Liver (tissue), 9 donors: ENCODE results near the gene WBP1. TPM values are rescaled to one million over a fixed set of nuclear protein-coding genes. Genes with fewer than 3 reads are reported as not detected.

ENCODE experiments used
- DNase-seq: peaks from one replicate; pipeline ENCODE4 v3.0.0-alpha.2; 2017; ENCODE audit warnings: low spot score
- H3K27ac ChIP-seq, 2 donors: one replicate each; pipeline ENCODE4 v1.7.0; 2013; ENCODE audit warnings: inconsistent platforms in 2 of 2, low read length in 2 of 2, control low read depth in 1 of 2, low read depth in 1 of 2, mild to moderate bottlenecking in 1 of 2
- H3K27me3 ChIP-seq, 4 donors: one replicate each; pipeline versions ENCODE4 v1.6.1 to v1.7.0; 2013; ENCODE audit warnings: low read length in 3 of 4, inconsistent platforms in 1 of 4, mild to moderate bottlenecking in 1 of 4, moderate library complexity in 1 of 4; ENCODE audit not compliant: control insufficient read depth in 4 of 4, insufficient read depth in 4 of 4
- H3K36me3 ChIP-seq, 4 donors: one replicate each; pipeline versions ENCODE4 v1.6.1 to v1.7.0; 2013; ENCODE audit warnings: low read length in 3 of 4, mild to moderate bottlenecking in 3 of 4, low read depth in 1 of 4, moderate library complexity in 1 of 4; ENCODE audit not compliant: control insufficient read depth in 4 of 4, insufficient read depth in 3 of 4
- H3K4me1 ChIP-seq, 4 donors: one replicate each; pipeline versions ENCODE4 v1.6.1 to v1.7.0; 2013; ENCODE audit warnings: low read length in 3 of 4, mild to moderate bottlenecking in 3 of 4, moderate library complexity in 1 of 4; ENCODE audit not compliant: control insufficient read depth in 4 of 4, insufficient read depth in 4 of 4
- H3K4me3 ChIP-seq, 3 donors: one replicate each; pipeline versions ENCODE4 v1.6.1 to v1.7.0; 2013; ENCODE audit warnings: low read length in 3 of 3, control low read depth in 1 of 3, low read depth in 1 of 3, mild to moderate bottlenecking in 1 of 3
- H3K9ac ChIP-seq, 2 donors: one replicate each; pipeline ENCODE4 v1.7.0; 2013; ENCODE audit warnings: low read length in 2 of 2, mild to moderate bottlenecking in 2 of 2, moderate library complexity in 2 of 2, control low read depth in 1 of 2, low read depth in 1 of 2
- H3K9me3 ChIP-seq, 4 donors: one replicate each; pipeline versions ENCODE4 v1.6.1 to v1.7.0; 2013; ENCODE audit warnings: low read length in 3 of 4; ENCODE audit not compliant: control insufficient read depth in 4 of 4
- EGR1 ChIP-seq, 2 donors: IDR thresholded peaks; 2 replicates each; pipeline ENCODE4 v1.6.1; 2016 to 2018; ENCODE audit warnings: antibody characterized with exemption in 2 of 2, low read depth in 2 of 2
- FOXA1 ChIP-seq: IDR thresholded peaks from 2 replicates; pipeline ENCODE4 v1.6.1; 2016; ENCODE audit warnings: antibody characterized with exemption
- GABPA ChIP-seq, 2 donors: IDR thresholded peaks in 1 of 2; conservative IDR thresholded peaks in 1 of 2; 2 replicates each; pipeline ENCODE4 v1.6.1; 2016; ENCODE audit warnings: antibody characterized with exemption in 2 of 2, mild to moderate bottlenecking in 1 of 2, moderate library complexity in 1 of 2
- HNF4A ChIP-seq, 2 donors: conservative IDR thresholded peaks; 2 replicates each; pipeline ENCODE4 v1.6.1; 2016; ENCODE audit warnings: antibody characterized with exemption in 2 of 2, mild to moderate bottlenecking in 2 of 2
- HNF4G ChIP-seq: IDR thresholded peaks from 2 replicates; pipeline ENCODE4 v1.6.1; 2016; ENCODE audit warnings: antibody characterized with exemption
- JUND ChIP-seq, 2 donors: IDR thresholded peaks; 2 replicates each; pipeline ENCODE4 v1.6.1; 2016; ENCODE audit warnings: antibody characterized with exemption in 2 of 2
- NR2F2 ChIP-seq: IDR thresholded peaks from 2 replicates; pipeline ENCODE4 v1.6.1; 2016; ENCODE audit warnings: antibody characterized with exemption
- RAD21 ChIP-seq, 2 donors: IDR thresholded peaks; 2 replicates each; pipeline ENCODE4 v1.6.1; 2016; ENCODE audit warnings: antibody characterized with exemption in 2 of 2, mild to moderate bottlenecking in 2 of 2
- RXRA ChIP-seq, 2 donors: IDR thresholded peaks; 2 replicates each; pipeline ENCODE4 v1.6.1; 2017 to 2018; ENCODE audit warnings: antibody characterized with exemption in 2 of 2, mild to moderate bottlenecking in 1 of 2
- SP1 ChIP-seq: IDR thresholded peaks from 2 replicates; pipeline ENCODE4 v1.6.1; 2018; ENCODE audit warnings: antibody characterized with exemption, mild to moderate bottlenecking
- TAF1 ChIP-seq: conservative IDR thresholded peaks from 2 replicates; pipeline ENCODE4 v1.6.1; 2016; ENCODE audit warnings: antibody characterized with exemption, mild to moderate bottlenecking
- YY1 ChIP-seq: IDR thresholded peaks from 2 replicates; pipeline ENCODE4 v1.6.1; 2016; ENCODE audit warnings: antibody characterized with exemption, mild to moderate bottlenecking
- WGBS: extraction: QIAGEN DNeasy Blood & Tissue Kit; methylation state at CpG from one replicate; pipeline ENCODE4 v1.1.7; 2013; 5-methylcytosine and 5-hydroxymethylcytosine counted together
- polyA plus RNA-seq, 2 donors: library from polyadenylated mRNA; stranded (reverse) in 1 of 2; unstranded in 1 of 2; fragments of 200-250 nt in 1 of 2; fragments of >200 nt in 1 of 2; fragmentation: Nextera tagmentation in 1 of 2; extraction: Ambion mirVana in 1 of 2; gene quantifications; one replicate each; pipeline versions ENCODE4 v1.2.1 to v1.2.3, GENCODE V29; 2013 to 2015
- total RNA-seq, 2 donors: library from RNA; depleted of rRNA; stranded (reverse); fragments of >200 nt; gene quantifications; one replicate each; pipeline ENCODE4 v1.2.3, GENCODE V29; 2014
- TF ChIP-seq, protein P1 (sequence below): IDR thresholded peaks from 2 replicates; pipeline ENCODE4 v1.6.1; 2016; ENCODE audit warnings: antibody characterized with exemption
- TF ChIP-seq, protein P2 (sequence below): fragments of 150-350 bp; IDR thresholded peaks from 2 replicates; pipeline ENCODE4 v1.5.1; 2017; ENCODE audit warnings: improper control_type of control experiment, low read depth, low read length; ENCODE audit not compliant: missing input control
- donor health status: healthy.
- donor health status: healthy.
- donor health status: healthy.
- donor health status: healthy.
- donor health status: healthy.

Gene WBP1
- total and polyA plus RNA-seq, 4 donors: 19.2 to 45.0 (median 24.9) TPM

DNA sequence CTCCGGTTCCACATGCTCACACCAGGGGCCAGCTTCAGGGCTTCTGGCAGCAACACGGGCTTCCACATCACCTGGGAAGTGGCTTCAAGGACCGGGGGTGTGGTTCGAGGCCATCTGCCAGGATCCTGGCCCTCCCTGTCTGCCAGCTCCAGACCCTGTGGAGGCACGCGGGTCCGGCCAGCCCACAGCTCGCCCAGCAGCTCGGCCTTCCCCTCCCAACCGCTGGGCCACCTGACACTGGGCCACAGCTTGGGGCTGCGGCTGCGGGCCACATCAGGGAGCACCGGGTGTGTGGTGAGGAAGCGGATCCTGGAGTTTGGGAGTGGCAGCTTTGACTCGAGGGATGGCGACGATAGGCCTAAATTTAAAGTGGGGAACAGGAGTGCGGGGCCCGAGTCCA lies 43.8 kb upstream of the WBP1 start (continued):
- TF ChIP-seq GABPA (IDR thresholded peaks at IDR 0.05 in 1 of 2, conservative IDR thresholded peaks at IDR 0.05 in 1 of 2) (no peak), SP1 (no peak)
- TF ChIP-seq, protein P1, sequence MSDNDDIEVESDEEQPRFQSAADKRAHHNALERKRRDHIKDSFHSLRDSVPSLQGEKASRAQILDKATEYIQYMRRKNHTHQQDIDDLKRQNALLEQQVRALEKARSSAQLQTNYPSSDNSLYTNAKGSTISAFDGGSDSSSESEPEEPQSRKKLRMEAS: no peak

DNA sequence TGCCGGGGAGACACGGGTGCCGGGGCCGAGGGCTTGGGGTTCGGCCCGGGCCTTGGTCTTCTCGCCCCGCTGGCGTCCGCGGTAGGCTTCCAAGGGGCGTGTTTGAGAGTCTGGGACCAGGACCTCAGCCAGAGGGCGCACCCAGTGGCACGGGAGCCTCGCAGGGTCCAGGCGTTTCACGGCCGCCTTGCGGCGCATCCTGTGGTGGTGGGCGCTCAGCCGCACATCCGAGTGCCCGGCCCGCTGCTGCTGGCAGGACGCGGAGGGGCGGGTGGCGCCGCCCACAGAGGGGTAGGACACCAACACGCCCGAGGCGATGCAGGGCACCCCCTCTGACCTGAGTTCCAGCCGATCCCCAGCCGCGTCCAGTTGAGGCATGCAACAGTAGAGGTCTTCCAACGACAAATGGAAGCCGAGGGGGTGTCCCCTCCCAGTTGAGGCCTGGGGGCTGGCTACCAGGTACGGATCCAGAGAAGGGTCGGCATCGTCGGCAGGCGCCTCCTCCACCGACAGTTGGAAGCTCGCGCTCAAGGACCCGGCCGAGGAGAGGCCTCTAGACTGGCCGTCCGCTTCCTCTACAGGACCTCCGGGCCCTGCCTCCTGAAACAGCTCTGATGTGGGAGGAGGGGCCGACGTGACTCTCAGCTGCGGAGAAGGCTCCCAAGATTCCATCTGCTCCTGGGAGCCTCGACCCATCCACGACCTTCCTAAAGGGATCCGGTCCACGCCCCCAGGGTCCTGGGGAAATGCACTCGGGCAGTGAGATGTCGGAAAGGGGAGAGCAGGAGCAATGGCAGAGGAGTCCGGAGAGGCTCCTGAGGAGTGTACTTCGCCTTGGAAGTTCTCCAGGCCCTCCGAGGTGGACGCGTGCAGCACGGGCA lies 43.1 kb upstream of the WBP1 start:
- Histone ChIP-seq H3K27ac (no peak overlapping the region), H3K4me3 (peak overlapping the region in 2 of 3 donors; percentile 39 to 45), H3K36me3 (no peaks in the 10 kb centered on the region), H3K27me3 (peaks cover 0 to 7% (median 0%) of the 10 kb centered on the region in 4 donors), H3K9me3 (no peaks in the 10 kb centered on the region), H3K4me1 (peaks cover 0 to 13% (median 11%) of the 10 kb centered on the region in 4 donors), H3K9ac (no peak overlapping the region)
- 16% methylated on average over 66 of the region's 66 CpGs for WGBS
- TF ChIP-seq FOXA1 (no peak), RAD21 (IDR thresholded peaks at IDR 0.05) (peak in 1 of 2 donors; percentile 31), JUND (IDR thresholded peaks at IDR 0.05) (no peak), EGR1 (IDR thresholded peaks at IDR 0.05; ENCODE audit: low read depth in 2 of 2) (no peak), HNF4A (conservative IDR thresholded peaks at IDR 0.05) (no peak), YY1 (no peak), TAF1 (no peak), NR2F2 (no peak), HNF4G (no peak)
- TF ChIP-seq, protein P2, sequence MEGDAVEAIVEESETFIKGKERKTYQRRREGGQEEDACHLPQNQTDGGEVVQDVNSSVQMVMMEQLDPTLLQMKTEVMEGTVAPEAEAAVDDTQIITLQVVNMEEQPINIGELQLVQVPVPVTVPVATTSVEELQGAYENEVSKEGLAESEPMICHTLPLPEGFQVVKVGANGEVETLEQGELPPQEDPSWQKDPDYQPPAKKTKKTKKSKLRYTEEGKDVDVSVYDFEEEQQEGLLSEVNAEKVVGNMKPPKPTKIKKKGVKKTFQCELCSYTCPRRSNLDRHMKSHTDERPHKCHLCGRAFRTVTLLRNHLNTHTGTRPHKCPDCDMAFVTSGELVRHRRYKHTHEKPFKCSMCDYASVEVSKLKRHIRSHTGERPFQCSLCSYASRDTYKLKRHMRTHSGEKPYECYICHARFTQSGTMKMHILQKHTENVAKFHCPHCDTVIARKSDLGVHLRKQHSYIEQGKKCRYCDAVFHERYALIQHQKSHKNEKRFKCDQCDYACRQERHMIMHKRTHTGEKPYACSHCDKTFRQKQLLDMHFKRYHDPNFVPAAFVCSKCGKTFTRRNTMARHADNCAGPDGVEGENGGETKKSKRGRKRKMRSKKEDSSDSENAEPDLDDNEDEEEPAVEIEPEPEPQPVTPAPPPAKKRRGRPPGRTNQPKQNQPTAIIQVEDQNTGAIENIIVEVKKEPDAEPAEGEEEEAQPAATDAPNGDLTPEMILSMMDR: peak; percentile 15
- DNase-seq: no peak

DNA sequence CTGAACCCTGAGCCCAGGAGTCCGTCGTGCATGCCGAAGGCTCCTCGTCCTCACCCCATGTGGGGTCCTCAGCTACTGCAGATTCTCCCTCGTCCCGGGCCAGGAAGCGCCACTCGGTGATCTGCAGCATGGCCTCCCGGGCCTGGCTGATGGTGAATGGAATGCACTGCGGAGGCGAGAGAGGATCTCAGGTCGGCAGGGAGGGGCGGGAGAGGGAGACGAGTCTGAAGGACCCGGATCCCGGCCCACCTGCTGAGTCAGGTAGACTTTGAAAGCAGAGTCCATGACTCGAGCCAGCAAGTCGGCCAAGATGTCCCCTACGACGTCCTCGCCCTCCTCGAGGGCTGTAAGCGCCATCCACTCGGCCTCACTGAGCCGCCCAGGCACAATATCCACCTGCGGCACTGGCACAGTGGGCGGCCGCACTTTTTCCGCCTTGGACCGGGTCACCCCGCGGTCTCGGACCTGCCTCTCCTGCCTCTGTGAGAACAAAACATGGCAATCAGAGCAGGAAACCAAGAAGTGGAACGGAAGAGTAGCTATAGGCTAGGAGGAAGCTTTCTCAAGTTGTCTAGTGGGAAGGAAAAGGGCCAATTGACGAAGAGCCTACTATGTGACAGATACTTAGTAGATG lies 42.4 kb upstream of the WBP1 start:
- Histone ChIP-seq H3K9me3 (no peaks in the 10 kb centered on the region), H3K27me3 (peaks cover 0 to 7% (median 0%) of the 10 kb centered on the region in 4 donors), H3K4me3 (peak overlapping the region in 2 of 3 donors; percentile 4 to 39), H3K27ac (no peak overlapping the region), H3K9ac (no peak overlapping the region), H3K4me1 (peaks cover 0 to 13% (median 11%) of the 10 kb centered on the region in 4 donors), H3K36me3 (no peaks in the 10 kb centered on the region)
- 49% methylated on average over 35 of the region's 35 CpGs for WGBS
- no peak for TF ChIP-seq YY1
- TF ChIP-seq SP1: no peak
- TF ChIP-seq JUND (IDR thresholded peaks at IDR 0.05): no peak
- TF ChIP-seq HNF4A (conservative IDR thresholded peaks at IDR 0.05): no peak
- TF ChIP-seq TAF1: no peak
- TF ChIP-seq RXRA (IDR thresholded peaks at IDR 0.05): no peak
- TF ChIP-seq HNF4G: no peak
- DNase-seq: no peak
